ENCODE measurements around the gene PISD. TPM values are rescaled to one million over a fixed set of nuclear protein-coding genes. Genes with fewer than 3 reads are reported as not detected.

PISD gene
- total and polyA plus RNA-seq, 9 donors, result 12.0 to 60.2 (median 33.5) TPM

DNA sequence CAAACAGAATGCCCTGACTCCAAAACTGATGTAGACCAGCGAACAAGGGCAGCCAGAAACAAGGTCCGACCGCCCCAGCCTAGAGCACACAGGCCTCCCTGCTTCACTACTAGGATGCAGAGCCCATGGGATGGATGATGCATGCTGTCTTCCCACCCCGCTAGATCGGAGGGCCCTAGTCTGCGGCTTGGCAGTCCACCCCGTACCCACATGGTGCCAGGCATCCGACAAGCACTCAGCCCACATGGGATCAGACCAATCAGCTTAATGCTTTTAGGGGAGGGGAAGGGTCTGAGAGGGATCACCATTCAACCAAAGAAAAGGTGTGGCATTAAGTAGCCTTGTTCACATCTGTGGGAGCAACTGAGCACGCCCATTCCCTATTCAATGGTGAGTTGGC is 30.6 kb downstream of the PISD start:
- H3K4me3 ChIP-seq, result peak overlapping the region; percentile 54
- no peak for DNase-seq
- peak overlapping the region in 1 of 2 donors; percentile 67 for H3K27ac ChIP-seq
- no peak for TF ChIP-seq POLR2A (IDR thresholded peaks at IDR 0.05)
- no peak for TF ChIP-seq EP300 (IDR thresholded peaks at IDR 0.05)
- TF ChIP-seq, protein P1, sequence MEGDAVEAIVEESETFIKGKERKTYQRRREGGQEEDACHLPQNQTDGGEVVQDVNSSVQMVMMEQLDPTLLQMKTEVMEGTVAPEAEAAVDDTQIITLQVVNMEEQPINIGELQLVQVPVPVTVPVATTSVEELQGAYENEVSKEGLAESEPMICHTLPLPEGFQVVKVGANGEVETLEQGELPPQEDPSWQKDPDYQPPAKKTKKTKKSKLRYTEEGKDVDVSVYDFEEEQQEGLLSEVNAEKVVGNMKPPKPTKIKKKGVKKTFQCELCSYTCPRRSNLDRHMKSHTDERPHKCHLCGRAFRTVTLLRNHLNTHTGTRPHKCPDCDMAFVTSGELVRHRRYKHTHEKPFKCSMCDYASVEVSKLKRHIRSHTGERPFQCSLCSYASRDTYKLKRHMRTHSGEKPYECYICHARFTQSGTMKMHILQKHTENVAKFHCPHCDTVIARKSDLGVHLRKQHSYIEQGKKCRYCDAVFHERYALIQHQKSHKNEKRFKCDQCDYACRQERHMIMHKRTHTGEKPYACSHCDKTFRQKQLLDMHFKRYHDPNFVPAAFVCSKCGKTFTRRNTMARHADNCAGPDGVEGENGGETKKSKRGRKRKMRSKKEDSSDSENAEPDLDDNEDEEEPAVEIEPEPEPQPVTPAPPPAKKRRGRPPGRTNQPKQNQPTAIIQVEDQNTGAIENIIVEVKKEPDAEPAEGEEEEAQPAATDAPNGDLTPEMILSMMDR (IDR thresholded peaks at IDR 0.05), result no peak
- peaks cover 34% of the 10 kb centered on the region for H3K4me1 ChIP-seq (ENCODE audit: insufficient read depth)
- intact Hi-C loops (cut with DNase I), result loop anchor here in 3 of 4 donors (5.0 to 10.0 kb wide), 2 partner anchors 74 to 287 kb away; partner anchors contain the start of gene PATZ1 (in 1 of the 3)
- 71 to 77% (median 75%) methylated on average over 9 of the region's 9 CpGs for WGBS, 3 donors
- H3K27me3 ChIP-seq, result no peaks in the 10 kb centered on the region
- no peaks in the 10 kb centered on the region for H3K36me3 ChIP-seq
- H3K9me3 ChIP-seq, result no peaks in the 10 kb centered on the region

DNA sequence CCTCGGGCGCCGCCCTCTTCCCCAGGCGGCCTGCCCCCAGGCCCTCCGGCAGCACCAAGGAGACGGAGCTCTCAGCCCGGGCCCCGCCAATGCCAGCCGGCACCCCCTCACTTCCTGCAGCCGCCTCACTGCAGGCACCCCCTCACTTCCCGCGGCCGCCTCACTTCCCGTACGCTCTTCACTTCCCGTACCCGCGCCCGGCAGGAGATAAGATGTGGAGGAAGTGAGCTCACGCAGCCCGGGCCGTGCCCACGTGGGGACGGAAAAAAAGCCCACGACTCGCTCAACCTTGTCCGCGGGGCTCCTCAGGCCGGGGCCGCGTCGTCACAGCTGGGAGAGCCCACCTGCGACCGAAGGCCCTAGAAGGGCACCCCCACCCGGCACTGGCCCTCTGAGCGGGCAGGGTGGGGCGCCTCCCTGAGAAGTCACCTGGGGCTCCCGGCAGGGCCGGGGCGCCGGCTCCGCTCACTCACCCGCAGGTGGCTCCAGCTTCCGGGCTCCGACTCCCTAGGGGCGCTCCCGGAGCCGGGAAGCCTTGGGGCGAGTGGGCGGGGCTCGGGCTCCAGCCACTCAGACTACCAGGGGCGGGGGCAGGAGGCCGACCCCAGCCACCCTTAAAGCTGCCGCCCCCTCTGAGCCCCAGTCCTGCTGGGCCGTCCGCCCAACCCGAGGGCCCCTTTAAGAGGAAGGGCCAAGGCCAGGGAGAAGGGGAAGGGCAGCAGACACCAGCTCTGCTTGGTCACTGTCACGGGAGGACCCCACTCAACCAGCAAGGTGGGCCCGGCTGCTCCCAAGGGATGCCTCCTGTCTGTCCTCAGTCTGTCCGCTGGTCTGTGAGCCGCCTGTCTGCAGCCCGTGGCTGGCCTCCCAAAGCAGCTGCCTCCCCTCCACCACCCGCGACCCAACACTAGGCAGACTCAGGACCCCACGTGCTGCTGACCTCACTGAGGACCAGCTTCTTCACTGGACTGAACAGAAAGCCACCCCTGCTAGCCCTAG is 31.4 kb downstream of the PISD start:
- H3K4me3 ChIP-seq, result peak overlapping the region; percentile 54
- TF ChIP-seq EP300 (IDR thresholded peaks at IDR 0.05) (no peak), POLR2A (IDR thresholded peaks at IDR 0.05) (peak; percentile 43)
- TF ChIP-seq, protein P1 (IDR thresholded peaks at IDR 0.05), result no peak
- no peaks in the 10 kb centered on the region for H3K36me3 ChIP-seq
- H3K4me1 ChIP-seq (ENCODE audit: insufficient read depth), result peaks cover 40% of the 10 kb centered on the region
- intact Hi-C loops (cut with DNase I), result loop anchor here in 3 of 4 donors (5.0 to 10.0 kb wide), 2 partner anchors 73 to 286 kb away; partner anchors contain the start of gene PATZ1 (in 1 of the 3)
- WGBS, 3 donors, result 1% methylated on average over 44 to 65 of the region's 65 CpGs
- no peaks in the 10 kb centered on the region for H3K9me3 ChIP-seq
- H3K27ac ChIP-seq, result peak overlapping the region; percentile 67 to 68
- DNase-seq, result peak; percentile 78 to 85 (median 80)
- H3K27me3 ChIP-seq, result no peaks in the 10 kb centered on the region

DNA sequence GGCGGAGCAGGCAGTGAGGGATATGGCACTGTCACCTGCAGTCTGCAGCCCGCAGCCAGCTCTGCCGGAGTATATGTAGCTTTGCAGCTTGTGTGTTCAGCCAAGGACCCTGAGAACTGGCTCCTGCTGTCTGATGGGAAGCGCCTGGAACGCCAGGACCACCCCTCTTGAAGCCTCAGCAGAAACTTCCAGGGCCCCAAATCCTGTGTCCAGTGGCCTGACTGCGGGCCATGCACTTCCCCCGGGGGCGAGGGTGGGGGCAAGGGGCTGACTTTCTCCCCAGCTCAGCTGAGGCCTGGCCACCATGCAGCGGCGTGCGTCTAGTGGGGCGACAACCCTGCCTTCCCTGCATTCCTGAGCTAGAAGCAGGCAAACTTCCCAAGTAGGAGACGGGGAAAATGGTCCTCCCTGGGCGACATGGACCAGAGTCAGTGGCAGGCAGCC is 32.3 kb downstream of the PISD start:
- 22 to 35% (median 25%) methylated on average over 12 to 14 of the region's 14 CpGs for WGBS, 3 donors
- H3K36me3 ChIP-seq, result no peaks in the 10 kb centered on the region
- peaks cover 40% of the 10 kb centered on the region for H3K4me1 ChIP-seq (ENCODE audit: insufficient read depth)
- intact Hi-C loops (cut with DNase I), result loop anchor here (5.0 to 10.0 kb wide), 3 partner anchors 67 to 285 kb away; partner anchors contain the start of gene PATZ1 (in 1 of the 4)
- H3K4me3 ChIP-seq, result peak overlapping the region; percentile 54
- DNase-seq, result peak in 1 of 5 donors; percentile 31
- TF ChIP-seq, protein P1 (IDR thresholded peaks at IDR 0.05), result no peak
- TF ChIP-seq EP300 (IDR thresholded peaks at IDR 0.05), result no peak
- no peak for TF ChIP-seq POLR2A (IDR thresholded peaks at IDR 0.05)
- no peaks in the 10 kb centered on the region for H3K27me3 ChIP-seq
- H3K9me3 ChIP-seq, result no peaks in the 10 kb centered on the region
- peak overlapping the region; percentile 67 to 68 for H3K27ac ChIP-seq

DNA sequence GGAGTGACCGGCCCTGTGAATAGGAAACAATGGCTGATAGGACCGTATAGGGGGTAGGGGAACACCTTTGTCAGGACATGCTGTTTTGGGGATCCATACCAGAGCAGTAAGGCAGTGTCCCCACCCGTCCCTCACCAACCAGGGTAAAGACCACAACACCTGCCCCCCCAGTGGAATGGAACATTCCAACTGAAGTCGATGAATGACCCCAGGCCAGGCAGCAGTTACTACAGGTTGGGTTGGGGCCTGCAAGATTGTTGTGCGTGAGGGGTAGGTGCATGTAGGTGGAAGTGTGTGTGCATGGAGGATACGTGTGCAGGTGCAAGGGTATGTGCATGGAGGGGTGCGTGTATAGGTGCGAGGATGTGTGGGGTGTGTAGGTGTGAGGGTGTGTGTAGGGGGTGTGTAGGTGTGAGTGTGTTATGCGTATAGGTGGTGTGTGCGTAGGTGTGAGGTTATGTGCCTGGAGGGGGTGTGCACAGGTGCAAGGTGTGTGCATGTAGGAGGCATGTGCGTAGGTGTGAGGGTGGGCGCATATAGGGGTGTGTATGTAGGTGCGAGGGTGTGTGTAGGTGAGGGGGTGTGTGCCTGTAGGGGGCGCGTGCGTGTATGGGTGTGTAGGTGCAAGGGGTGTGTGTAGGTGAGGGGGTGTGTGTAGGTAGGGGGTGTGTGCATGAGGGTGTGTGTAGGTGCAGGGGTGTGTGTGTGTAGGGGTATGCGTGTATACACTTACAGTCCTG is 32.9 kb downstream of the PISD start:
- no peak overlapping the region for H3K4me3 ChIP-seq
- H3K27ac ChIP-seq, result no peak overlapping the region
- TF ChIP-seq POLR2A (IDR thresholded peaks at IDR 0.05), result no peak
- TF ChIP-seq, protein P1 (IDR thresholded peaks at IDR 0.05), result no peak
- no peak for TF ChIP-seq EP300 (IDR thresholded peaks at IDR 0.05)
- intact Hi-C loops (cut with DNase I), result loop anchor here in 1 of 4 donors (5.0 kb wide), 1 partner anchor 67 kb away; no protein-coding TSS in a partner anchor
- DNase-seq, result peak in 1 of 5 donors; percentile 45
- no peaks in the 10 kb centered on the region for H3K36me3 ChIP-seq
- no peaks in the 10 kb centered on the region for H3K27me3 ChIP-seq
- 83 to 85% (median 85%) methylated on average over 17 of the region's 17 CpGs for WGBS, 3 donors
- H3K9me3 ChIP-seq, result no peaks in the 10 kb centered on the region
- peaks cover 40% of the 10 kb centered on the region for H3K4me1 ChIP-seq (ENCODE audit: insufficient read depth)
